HG03095 (cell line): ENCODE measurements around the gene KCNMA1.

Experiments
- ATAC-seq: cut with Tn5 transposase; IDR thresholded peaks from one replicate; pipeline ENCODE4 v1.9.1; 2021; ENCODE audit warnings: moderate library complexity; ENCODE audit not compliant: unreplicated experiment

KCNMA1 gene

DNA sequence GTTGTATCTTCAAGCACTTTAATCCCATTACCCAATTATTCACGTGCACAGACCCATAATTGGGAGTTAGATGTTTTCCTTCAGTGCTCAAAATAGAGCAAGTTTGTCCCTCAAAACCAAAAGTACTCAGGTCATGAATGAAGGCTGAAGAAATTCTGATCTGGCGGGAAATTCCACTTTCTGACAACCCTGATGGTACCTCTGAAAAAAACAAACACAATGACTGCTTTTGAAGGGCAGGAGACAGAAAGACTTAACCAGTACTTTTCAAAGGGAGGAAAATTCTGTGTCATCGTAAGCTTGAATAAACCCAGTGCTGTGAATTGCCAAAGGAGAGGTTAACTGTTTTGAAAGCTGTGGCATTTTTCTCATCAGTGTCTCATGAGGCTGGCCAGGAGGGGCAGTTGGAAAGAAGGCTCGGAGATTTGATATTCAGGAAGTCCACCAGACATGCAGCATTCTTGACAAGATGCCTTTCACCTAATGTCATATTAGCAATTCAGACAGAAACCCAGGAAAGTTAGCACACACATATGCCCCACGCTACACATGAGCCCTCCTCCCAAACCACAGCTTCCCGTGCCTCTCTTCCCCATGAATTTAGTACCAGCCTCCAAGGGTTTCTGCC is 347.0 kb downstream of the KCNMA1 start:
- ATAC-seq: no peak

DNA sequence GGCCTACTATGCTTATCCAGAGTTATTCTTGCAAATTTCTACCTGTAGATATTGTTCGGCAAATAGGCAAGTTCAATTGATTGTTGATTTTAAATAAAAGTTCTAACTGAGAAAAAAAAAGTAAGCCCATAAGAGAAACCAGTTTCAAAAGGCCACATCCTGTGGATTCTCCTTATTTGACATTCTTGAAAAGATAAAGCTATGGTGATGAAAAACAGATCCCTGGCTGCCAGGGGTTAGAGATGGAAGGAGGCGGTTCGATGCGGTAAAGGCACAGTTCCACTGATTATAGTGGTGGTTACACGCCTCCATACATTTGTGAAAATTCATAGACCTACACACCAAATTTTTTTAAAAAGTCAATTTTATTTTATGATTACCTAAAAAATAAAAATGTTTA is 347.8 kb downstream of the KCNMA1 start:
- no peak for ATAC-seq

DNA sequence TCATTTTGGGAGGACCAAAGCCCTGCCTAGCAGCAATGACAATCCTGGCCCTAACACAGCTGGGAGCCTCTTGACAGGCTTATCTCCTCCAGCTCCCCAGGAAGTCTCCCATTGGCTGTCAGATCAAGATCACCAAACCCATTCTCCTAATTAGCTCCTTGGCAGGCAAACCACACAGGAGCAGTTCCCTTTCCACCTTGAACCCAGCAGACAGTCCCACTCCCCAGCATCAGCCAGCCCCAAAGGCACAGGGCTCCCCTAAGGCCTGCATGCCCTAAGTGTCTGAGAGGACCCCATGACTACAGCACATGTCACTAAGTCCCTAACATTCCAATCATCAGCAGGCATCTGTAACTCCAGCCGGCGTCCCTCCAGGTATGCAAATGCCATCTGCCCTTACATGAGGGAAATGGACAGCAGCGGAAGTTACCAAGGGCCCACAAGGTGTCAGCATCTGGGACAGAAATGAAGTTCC is 348.5 kb downstream of the KCNMA1 start:
- ATAC-seq: no peak

DNA sequence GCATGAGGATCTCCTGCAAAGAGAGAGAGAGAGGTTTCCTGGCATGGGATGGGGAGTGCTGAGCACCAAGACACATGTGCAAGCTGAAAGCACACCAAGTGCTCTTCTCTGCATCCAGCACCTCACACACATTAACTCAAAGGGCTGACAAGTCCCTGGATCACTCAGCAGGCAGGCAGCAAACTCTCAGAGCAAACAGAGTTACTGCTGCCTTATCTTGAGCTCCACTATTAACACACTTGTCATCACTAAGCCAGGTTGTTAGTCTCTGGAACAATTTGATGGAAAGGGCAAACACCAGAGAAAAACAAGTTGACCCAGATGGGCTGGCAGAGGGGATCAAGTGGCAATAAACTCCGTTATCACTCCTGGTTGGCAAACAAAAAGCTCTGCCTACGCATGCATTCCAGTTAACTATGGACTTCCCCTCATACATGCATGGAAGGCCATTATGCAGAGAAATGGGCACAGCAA is 349.9 kb downstream of the KCNMA1 start:
- no peak for ATAC-seq

DNA sequence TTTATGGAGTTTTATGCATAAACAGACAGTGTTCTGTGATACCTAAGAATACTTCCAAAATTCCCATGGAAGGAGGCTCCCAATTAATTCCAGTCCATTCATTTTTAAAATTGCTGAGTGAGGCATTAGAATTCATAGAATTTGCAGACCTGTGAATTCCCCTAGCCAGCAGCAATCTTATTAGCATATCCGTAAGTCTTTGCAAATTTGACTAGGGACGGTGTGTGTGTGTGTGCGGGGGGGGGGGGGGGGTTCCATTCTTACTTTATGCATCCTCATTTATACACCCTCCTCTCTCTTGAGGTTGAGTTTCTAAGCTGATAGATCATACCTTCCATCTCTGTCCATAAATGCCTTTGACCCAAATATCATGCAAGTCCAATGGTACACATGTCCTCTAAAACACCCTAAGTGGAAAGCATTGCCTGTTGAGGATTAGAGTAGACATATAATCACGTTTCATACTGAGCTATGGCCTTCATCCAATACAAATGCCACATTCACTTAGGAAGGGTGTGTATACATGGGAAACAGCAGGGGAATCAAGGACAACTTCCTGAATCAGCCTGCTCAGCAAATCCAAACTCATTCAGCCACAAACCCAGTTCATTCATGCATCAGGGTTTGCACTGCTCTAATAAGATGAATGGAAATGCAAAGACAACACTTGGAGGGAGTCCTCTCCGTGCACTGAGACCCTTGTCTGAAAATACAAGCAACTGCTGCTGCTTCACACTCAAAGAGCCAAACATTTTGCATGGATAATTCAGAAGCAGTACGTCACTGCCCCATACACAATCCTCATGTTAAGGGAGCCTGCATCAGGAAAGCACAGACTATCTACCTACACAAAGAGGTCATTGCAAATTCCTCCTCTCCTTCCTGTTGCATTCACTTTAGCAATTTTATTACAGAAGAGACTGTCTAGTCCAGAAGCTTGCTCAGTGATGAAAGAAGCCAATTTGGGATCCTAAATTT is 350.8 kb downstream of the KCNMA1 start:
- ATAC-seq: no peak

DNA sequence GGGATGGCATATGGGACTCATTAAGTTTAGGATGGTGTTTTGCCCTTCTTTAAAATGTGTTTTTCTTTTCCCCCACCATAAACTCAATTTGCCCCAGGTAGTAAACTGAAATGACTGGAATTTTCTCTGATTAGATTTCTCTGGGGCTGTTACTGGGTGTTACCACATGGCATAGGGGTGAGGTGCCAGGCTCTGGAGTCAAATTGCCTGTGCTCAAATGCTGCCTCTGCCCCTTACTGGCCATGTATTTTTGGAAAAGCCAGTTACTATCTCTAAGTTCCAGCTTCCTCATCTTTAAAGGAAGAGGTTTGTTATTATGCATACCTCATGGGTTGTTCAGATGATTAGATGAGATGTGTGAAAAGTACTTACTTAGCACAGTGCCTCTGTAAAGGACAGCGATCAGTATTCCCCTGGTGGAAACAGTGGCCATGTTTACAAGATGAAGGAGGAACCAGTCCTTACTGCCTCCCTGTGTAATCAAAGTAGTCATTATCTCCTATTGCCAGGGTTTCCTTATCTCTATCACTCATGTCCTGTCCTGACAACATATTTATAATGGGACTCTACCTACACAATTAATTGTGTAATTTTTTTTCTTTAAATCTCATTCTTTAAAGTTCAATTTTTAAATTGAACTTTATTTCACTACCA is 352.0 kb downstream of the KCNMA1 start:
- no peak for ATAC-seq

DNA sequence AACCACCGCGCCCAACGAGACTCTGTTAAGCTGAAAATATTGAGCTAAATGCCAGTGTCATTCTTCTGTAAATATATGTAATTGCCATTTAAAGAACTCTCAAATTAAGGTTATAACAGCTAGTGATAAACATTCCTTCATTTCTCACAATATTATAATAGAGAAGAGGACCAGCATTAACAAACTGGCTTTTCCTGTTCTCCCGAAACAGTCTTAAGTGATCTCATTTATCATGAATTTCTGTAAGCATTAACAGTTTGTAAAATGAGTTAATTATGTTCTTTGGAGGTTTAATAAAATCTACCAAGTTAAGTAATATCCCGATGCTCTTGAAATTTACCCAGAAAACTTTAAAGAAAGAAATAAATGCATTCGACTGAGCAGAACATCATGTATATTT is 352.8 kb downstream of the KCNMA1 start:
- no peak for ATAC-seq

DNA sequence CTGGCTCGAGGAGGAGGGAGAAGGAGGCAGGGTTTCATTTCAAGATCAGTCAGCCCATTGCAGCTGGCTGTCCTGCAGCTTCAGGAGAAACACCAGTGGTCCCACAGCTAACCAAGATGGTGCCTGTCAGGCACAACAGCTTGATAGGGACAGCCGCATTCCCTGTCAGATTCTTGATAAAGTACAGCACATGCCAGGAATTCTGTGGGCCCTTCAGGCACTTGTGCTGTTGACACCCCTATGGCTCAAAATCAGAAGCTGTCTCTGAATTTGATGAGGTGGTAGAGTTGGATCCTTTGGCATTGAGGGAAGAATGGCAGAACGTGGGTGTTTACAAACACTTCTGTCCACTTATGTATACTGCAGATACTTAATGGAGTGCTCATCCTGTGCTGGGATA is 354.3 kb downstream of the KCNMA1 start:
- ATAC-seq: no peak

DNA sequence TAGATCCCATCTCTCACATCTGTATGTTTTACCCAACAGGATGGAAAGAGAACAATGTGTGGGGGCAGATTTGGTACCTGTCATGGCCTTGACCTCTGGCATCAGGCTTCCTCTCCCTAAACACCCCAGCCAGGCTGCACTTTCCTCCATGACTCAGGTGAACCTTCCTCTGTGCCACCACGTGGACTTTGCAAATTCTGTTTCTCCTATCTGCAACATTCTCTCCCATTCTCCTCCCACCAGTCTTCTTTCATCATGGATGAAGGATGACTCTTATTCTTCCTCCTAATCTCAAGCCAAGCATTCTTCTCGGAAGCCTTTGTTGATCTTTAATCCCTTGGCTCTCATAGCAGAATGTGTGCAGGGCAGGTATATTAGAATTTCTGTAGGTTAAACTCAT is 355.4 kb downstream of the KCNMA1 start:
- no peak for ATAC-seq

DNA sequence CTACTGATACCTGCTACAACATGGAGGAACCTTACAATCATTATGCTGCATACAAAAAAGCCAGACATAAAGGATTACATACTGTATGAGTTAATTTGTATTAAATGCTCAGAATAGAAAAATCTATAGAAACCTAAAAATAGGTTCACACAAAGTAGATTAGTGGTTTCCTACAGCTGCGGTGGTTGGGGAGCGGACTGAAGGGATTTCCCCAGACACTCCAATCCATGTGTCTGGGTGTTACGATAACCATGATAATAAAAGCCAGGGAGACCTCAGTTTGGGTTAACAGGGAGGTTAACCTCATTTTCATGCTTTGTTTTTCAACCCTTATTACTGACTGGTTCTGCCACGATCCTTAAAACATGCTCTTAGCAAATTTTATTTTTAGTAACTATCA is 355.9 kb downstream of the KCNMA1 start:
- no peak for ATAC-seq

DNA sequence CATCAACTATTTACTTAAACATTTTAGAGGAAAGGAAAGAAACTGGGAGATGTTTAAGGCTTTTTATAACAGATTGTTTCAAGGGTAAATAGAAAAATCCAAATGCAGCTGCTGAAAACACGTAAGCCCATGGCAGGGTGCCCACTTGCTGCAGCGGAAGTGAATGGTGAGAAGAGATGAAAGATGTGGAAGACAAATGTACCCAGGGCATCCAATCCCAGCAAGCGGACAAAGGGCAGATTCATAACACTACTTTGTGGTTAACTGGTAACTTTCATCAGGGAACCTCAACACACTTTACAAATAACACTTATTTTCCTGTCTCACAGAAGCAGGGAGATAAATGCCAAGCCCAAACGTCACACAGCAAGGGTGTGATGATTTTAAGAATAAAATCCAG is 358.4 kb downstream of the KCNMA1 start:
- ATAC-seq: no peak

DNA sequence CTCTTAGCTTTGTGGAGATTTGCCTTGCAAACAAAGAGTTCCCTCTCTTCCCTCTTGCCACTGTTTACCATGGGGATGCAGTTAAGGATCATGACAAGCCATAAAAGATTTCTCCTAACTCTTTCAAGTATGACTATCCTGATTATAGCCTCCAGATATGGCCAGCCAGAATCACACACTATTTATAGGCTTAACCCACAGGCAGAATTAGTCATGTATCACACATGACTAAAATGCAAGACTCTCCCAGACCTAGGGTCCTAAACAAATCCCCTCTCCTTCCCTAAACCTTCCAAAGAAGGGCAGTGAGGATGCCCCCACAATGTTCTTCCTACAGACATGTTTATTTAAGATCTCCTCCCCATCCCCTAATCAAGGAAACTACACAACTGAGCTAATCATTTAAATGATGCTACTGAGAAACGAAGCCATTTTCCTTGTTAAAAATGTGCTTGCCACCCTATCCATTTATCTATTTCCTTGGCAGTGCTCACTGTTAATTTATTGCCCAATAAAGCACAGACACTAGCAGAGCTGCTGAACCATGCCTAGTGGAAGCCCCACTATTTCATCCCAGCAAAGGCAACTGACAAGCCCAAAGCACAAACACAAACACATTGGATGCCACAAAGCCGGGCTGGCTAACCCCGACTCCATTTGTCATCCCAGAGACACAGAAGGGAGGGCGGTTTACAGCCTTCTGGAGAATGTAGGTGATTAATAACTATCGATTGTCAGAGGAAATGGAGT is 363.4 kb downstream of the KCNMA1 start:
- no peak for ATAC-seq

DNA sequence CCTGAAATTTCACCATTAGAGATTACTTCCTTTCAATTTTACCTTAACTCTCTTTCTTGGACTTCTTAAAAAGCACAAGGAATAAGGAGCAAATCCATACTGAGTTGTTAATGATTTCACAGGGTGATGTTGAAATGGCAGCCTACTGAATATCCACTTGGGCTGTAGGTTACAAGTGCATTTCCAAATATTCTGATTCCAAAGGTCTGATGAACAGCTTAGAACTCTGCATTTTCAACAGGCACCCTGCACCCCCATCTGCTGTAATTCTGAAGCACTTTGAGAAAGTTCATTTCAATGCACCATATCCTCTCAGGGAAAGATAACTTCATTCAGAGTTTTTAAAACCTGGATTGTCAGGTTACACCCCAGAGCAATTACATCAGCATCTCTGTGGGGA is 368.4 kb downstream of the KCNMA1 start:
- ATAC-seq: no peak

DNA sequence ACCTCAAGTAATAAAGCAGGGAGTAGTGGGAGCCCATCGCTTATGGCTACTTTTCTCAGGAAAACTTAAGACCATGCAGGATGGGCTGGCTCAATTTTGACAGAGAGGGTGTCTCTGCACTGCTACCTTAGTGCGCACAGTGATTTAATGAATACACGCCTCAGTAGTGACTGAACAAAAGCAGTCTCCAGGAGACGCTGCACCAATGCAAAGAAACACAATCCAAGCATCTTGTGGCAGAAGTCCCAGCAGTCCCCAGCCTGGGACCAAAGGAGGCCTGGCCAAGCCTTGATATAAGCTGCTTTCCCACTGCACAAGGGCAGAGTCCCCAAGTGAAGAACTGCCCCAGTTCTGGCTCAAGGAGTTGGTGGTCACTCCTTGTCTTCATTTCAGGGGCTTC is 368.9 kb downstream of the KCNMA1 start:
- no peak for ATAC-seq

DNA sequence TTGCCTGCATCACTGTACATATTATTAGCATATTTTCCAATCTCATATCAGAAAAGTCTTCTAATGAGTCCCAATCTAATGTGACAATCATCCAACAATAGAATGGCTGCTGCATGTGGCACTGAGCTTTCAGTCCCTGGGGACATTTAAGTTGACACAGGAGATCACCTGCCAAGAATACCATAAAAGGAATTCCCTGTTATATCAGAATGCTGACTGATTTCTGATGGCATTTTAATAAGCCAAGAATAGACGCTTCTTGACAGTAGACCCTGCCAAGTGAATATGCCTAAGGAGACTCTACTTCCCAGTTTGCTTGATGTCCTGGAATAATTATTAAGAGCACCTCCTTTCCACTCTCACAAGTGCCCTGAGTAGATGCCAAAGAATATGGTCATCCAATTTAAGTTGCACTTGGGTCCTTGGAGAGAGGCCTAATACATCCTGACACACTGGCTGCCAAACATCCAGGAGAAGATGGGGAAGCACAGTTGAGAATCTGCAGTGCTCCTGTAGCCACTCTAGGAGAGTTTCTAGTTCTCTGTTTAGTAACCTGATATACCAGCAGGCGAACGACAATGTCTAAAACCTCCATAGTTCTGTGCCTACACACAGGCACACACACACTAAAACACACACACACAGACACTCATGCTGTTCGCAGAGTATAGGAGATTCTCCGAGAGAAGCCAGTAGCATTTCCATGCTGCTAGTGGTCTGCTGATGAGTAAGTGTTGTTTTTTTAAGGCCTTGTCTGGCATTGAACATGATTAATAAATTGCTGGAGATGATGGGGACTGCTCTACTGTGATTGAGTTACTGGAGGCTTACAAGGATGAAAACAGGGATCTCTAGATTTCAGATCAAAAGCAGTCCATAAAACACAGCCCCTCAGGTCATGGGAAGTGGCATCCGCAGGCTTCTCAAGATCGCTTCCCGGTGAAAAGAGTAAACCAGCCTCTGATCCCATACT is 369.6 kb downstream of the KCNMA1 start:
- ATAC-seq: no peak

DNA sequence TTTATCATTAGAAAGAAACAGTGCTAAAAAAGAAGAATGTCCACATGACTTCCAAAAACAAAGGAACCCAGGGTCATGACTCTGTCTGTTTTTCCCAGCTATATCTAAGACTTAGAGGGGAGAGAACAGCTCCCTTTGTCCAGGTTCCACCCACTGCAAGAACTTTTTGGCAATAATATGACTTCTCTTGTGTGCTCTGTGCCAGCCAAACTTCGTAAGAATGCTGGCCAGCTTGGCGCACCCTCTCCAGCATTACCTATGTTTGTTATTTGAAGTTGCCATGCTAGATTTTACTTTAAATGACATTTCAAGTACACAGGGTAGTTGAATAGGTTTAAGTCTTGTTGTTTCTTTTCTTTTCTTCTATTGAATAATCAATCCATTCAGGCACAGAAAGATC is 371.4 kb downstream of the KCNMA1 start:
- ATAC-seq: no peak

DNA sequence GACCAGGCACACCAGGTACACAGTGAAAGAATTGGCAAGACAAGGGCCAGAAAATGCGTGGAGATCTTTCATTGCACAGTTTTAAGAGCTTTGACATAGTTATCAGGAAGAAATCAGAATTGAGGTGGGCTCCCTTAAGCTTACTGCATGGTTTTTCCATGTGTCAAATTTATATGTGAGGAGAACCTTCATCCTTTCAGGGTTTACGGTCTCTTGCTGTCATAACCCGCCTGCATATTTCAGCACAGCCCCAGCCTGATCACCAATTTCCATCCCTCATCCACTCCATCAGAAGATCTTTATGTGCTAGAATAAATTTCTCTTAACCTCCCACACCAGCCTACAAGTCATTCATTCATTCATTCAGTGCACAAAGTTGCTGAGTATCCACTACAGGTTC is 373.1 kb downstream of the KCNMA1 start:
- ATAC-seq: no peak

DNA sequence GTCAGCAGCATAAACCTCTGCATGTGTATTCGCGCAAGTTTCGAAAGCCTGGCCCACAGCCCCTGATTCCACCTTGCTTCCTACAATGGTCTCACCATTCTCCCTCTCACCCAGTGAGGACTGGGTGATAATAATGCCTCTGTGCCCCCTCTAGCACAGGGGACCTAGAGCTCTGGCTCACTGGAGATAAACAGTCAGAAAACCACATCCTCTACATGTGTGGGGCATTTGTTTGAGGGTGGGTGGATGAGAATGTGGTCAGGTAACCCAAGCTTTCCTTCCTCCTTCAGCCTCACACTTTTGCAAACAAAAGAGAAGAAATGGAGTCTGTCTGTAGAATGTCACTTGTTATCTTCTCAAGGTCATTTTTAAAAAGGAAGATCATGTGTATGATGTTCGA is 373.5 kb downstream of the KCNMA1 start:
- ATAC-seq: no peak

DNA sequence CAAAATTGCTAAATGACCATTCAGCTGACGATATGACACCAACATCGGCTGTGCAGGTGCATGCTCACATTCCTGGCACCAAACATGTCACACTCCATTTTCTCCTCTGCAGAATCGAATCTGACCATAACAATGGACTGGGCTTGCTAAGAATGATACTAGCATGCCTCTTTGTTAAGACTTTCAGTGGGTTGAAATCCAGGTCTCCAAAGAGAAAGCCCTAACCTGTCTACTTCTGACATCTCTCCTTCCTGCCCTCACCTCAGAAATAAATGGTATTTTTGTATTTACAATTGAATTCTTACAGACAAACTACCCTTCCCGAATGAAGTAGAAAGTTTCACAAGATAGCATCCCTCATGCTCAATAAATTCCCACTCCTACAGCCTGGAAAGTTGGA is 373.9 kb downstream of the KCNMA1 start:
- no peak for ATAC-seq

DNA sequence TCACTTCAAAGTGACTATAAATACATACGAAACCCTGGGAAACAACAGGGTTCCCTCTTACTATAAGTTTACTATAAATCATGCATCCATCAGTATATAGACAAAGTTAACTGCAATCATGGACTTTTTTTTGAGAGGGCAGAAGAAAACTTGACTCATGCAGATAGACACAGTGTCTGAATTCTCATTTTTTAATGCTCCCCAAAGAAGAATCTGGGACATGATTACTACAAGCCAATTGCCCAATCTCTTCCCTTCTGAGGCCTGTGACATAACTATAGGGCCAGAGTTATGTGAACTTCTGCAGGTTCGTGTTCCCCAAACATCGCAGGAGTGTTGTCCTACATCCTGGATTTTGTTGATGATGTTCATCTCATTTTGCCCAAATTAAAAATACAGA is 376.5 kb downstream of the KCNMA1 start:
- no peak for ATAC-seq
